Hepatocyte (in vitro differentiated cells): Measurements from ENCODE around the gene SYT10.

Experiments
- EZH2 ChIP-seq: fragments of 200-600 bp; sonication (generic); IDR thresholded peaks from 2 replicates; pipeline ENCODE4 v1.6.1; 2016; ENCODE audit warnings: antibody characterized with exemption, mild to moderate bottlenecking, borderline replicate concordance
- EZH2phosphoT487 ChIP-seq: fragments of 200-600 bp; sonication (generic); IDR thresholded peaks from one replicate; pipeline ENCODE4 v1.6.1; 2018; ENCODE audit warnings: antibody characterized with exemption, mild to moderate bottlenecking, low read depth, moderate library complexity; ENCODE audit not compliant: unreplicated experiment, severe bottlenecking
- TF ChIP-seq, protein P1 (sequence below): fragments of 200-600 bp; sonication (generic); IDR thresholded peaks from 2 replicates; pipeline ENCODE4 v1.5.1; 2016; ENCODE audit warnings: antibody characterized with exemption, mild to moderate bottlenecking; ENCODE audit not compliant: poor library complexity

DNA sequence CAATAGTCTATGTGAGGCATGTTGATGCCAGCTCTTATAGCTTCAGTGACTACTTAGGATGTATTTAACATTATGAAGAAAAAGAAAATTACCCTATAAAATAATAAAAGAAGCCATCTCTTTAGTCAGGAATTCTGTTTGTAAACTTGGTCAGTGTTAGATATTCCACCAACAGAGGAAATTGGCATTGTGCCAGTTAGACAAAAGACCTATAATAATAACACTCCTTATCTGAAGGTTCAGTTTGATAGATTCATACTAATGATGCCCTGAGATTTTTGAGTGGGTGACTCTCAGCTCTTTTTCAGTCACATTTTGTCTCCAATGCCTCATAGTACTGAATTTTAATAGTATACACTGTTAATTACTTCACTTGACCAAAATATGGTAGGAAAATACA, 6.6 kb downstream of the SYT10 start:
- TF ChIP-seq, protein P1, sequence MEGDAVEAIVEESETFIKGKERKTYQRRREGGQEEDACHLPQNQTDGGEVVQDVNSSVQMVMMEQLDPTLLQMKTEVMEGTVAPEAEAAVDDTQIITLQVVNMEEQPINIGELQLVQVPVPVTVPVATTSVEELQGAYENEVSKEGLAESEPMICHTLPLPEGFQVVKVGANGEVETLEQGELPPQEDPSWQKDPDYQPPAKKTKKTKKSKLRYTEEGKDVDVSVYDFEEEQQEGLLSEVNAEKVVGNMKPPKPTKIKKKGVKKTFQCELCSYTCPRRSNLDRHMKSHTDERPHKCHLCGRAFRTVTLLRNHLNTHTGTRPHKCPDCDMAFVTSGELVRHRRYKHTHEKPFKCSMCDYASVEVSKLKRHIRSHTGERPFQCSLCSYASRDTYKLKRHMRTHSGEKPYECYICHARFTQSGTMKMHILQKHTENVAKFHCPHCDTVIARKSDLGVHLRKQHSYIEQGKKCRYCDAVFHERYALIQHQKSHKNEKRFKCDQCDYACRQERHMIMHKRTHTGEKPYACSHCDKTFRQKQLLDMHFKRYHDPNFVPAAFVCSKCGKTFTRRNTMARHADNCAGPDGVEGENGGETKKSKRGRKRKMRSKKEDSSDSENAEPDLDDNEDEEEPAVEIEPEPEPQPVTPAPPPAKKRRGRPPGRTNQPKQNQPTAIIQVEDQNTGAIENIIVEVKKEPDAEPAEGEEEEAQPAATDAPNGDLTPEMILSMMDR: no peak
- TF ChIP-seq EZH2: no peak
- TF ChIP-seq EZH2phosphoT487: no peak
